Common myeloid progenitor, CD34-positive (primary cell): ENCODE measurements around the gene CAPN14.

ENCODE experiments used
- CTCF ChIA-PET: fragments of 350-600 bp; sonication (Branson Sonifier 250); formaldehyde crosslinking; loops from one replicate; lab custom pipeline; 2021; ENCODE audit warnings: antibody characterized with exemption; lab: Charles Lee
- POLR2A ChIA-PET: fragments of 350-600 bp; sonication (Branson Sonifier 250); formaldehyde crosslinking; loops from one replicate; lab custom pipeline; 2021; ENCODE audit warnings: antibody characterized with exemption; lab: Charles Lee
- DNase-seq, 3 donors: peaks; one replicate each; pipeline versions ENCODE4 v3.0.0 to v3.0.0-alpha.2; 2013
- H3K27ac ChIP-seq, 2 experiments: 1 replicate in 1 of 2; 2 replicates in 1 of 2; pipeline ENCODE4 v1.7.0; 2013; ENCODE audit warnings: inconsistent platforms in 2 of 2, low read length in 2 of 2, mild to moderate bottlenecking in 2 of 2, low read depth in 1 of 2, moderate library complexity in 1 of 2; ENCODE audit not compliant: severe bottlenecking in 2 of 2, insufficient read depth in 1 of 2, poor library complexity in 1 of 2
- H3K27me3 ChIP-seq, 5 experiments: replicated peaks in 2 of 5; 1 replicate in 3 of 5; 2 replicates in 2 of 5; pipeline versions ENCODE4 v1.6.1 to v1.7.0; 2013; ENCODE audit warnings: low read length in 4 of 5, mild to moderate bottlenecking in 2 of 5, moderate library complexity in 2 of 5, inconsistent platforms in 1 of 5; ENCODE audit not compliant: insufficient read depth in 5 of 5, control insufficient read depth in 4 of 5
- H3K36me3 ChIP-seq, 4 experiments: 1 replicate in 2 of 4; 2 replicates in 2 of 4; pipeline versions ENCODE4 v1.6.1 to v1.7.0; 2013; ENCODE audit warnings: low read length in 3 of 4, control low read depth in 1 of 4, mild to moderate bottlenecking in 1 of 4; ENCODE audit not compliant: control insufficient read depth in 4 of 4, insufficient read depth in 4 of 4
- H3K4me1 ChIP-seq, 4 experiments: 1 replicate in 3 of 4; 2 replicates in 1 of 4; pipeline versions ENCODE4 v1.6.1 to v1.7.1; 2013; ENCODE audit warnings: low read length in 3 of 4, mild to moderate bottlenecking in 3 of 4, control low read depth in 1 of 4, inconsistent platforms in 1 of 4, moderate library complexity in 1 of 4; ENCODE audit not compliant: control insufficient read depth in 4 of 4, insufficient read depth in 4 of 4; ENCODE audit errors: control extremely low read depth in 1 of 4
- H3K4me3 ChIP-seq, 7 experiments: 1 replicate in 4 of 7; 2 replicates in 3 of 7; pipeline versions ENCODE4 v1.5.1 to v1.7.0; 2013; ENCODE audit warnings: mild to moderate bottlenecking in 7 of 7, low read length in 6 of 7, moderate library complexity in 6 of 7, inconsistent platforms in 2 of 7, low read depth in 2 of 7, control low read depth in 1 of 7; ENCODE audit not compliant: insufficient read depth in 4 of 7, control insufficient read depth in 1 of 7; ENCODE audit errors: extremely low read depth in 1 of 7
- H3K9me3 ChIP-seq, 5 experiments: 1 replicate in 4 of 5; 2 replicates in 1 of 5; pipeline versions ENCODE4 v1.6.1 to v1.7.1; 2013; ENCODE audit warnings: low read length in 4 of 5, mild to moderate bottlenecking in 2 of 5, inconsistent platforms in 1 of 5, low read depth in 1 of 5, moderate library complexity in 1 of 5; ENCODE audit not compliant: control insufficient read depth in 4 of 5, insufficient read depth in 2 of 5; ENCODE audit errors: control extremely low read depth in 1 of 5
- WGBS: methylation state at CpG from one replicate; pipeline ENCODE4 v1.1.5; 2013; ENCODE audit not compliant: insufficient coverage; 5-methylcytosine and 5-hydroxymethylcytosine counted together

CAPN14 gene

DNA sequence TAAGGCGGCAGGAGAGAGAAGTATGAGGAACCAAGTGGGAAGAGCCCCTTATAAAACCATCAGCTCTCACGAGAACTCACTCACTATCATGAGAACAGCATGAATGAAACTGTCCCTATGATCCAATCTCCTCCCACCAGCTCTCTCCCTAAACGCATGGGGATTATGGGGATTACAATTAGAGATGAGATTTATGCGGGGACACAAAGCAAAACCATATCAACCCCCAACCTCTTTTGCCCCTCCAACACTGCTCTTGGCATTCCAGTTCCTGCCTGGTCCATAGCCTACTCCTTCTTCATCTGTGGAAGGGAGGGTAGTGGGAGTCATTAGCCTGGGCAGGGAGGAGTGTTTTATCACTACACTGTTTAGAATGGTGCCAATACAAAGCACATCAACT lies 15.3 kb upstream of the CAPN14 start:
- ChIA-PET POLR2A (no interaction called here), CTCF (interaction anchor here (1.0 to 1.5 kb wide), 4 partner anchors 12 to 101 kb away, joined by 3 to 7 read pairs (median 4); no protein-coding TSS in a partner anchor)
- no peak for DNase-seq
- H3K36me3 ChIP-seq, result no peaks in the 10 kb centered on the region
- 80% methylated on average over 1 of the region's 4 CpGs for WGBS
- no peak overlapping the region for H3K4me3 ChIP-seq
- H3K9me3 ChIP-seq, result no peaks in the 10 kb centered on the region
- H3K4me1 ChIP-seq, result peaks cover 0 to 29% (median 23%) of the 10 kb centered on the region in 4 experiments
- H3K27ac ChIP-seq, result no peak overlapping the region
- no peaks in the 10 kb centered on the region for H3K27me3 ChIP-seq

DNA sequence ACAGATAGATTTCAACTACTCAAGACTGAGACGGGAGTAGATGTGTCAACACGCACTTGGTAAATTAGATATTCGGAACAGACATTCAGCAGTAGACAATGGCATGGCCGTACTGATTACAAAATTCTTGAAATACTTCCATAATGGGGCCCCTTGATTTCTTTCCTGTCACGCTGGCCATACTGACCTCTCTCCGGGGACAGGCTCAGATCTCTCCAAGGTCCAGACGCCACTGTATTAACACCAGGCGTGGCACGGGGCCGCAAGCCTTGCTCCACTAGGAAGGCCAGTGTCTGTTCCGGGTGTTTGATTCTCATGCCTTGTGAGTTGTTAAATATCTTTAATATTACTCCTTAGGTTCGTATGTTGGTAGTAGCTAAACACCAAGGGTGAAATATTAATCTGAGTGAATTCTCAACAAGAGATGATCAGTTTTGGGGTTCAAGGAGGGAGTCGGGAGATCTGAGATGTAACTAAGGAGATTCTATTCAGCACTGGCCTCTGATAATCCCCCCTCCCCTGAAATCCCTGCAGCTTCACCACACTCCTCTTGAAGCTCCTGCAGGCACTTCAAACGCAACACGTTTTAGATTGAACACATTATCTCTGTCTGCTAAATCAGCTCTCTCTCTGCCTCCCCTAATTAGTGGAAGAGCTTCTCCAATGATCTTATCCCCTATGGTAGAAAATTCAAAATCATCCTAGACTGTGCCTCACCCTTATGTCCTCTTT lies 14.4 kb upstream of the CAPN14 start:
- no peaks in the 10 kb centered on the region for H3K27me3 ChIP-seq
- 91% methylated on average over 12 of the region's 15 CpGs for WGBS
- CTCF ChIA-PET, result interaction anchor here (1.0 to 1.5 kb wide), 3 partner anchors 62 to 102 kb away, joined by 3 to 7 read pairs (median 3); no protein-coding TSS in a partner anchor

DNA sequence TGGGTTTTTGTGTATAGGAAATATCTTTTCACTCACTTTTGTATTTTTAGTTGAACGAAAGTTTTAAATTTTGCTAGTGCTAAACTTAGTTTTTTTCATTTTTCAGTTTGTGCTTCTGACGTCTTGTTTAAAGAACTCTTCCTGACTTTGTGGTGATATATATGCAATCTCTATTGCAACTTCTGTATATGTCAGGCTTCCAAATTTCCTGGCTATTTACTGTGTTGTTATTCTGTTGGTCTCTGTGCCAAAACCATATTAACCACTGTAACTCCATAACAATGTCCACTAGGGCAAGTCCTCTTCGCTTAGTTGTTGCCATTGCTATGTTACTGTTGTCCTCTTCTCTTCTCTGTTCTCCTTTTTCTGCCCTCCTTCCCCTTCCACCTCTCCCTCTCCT lies 13.4 kb upstream of the CAPN14 start:
- Histone ChIP-seq H3K27me3 (no peaks in the 10 kb centered on the region), H3K9me3 (no peaks in the 10 kb centered on the region), H3K4me3 (no peak overlapping the region), H3K4me1 (peaks cover 0 to 35% (median 26%) of the 10 kb centered on the region in 4 experiments), H3K36me3 (no peaks in the 10 kb centered on the region), H3K27ac (no peak overlapping the region)
- 100% methylated on average over 1 of the region's 3 CpGs for WGBS
- ChIA-PET CTCF (interaction anchor here (1.0 to 1.5 kb wide), 2 partner anchors 35 to 63 kb away, joined by 3 to 4 read pairs; no protein-coding TSS in a partner anchor), POLR2A (no interaction called here)
- no peak for DNase-seq

More for the DNA sequence above, 14.4 kb upstream of the CAPN14 start:
- Histone ChIP-seq H3K36me3 (no peaks in the 10 kb centered on the region), H3K4me1 (peaks cover 0 to 29% (median 23%) of the 10 kb centered on the region in 4 experiments), H3K4me3 (no peak overlapping the region), H3K27ac (no peak overlapping the region), H3K9me3 (no peaks in the 10 kb centered on the region)
- POLR2A ChIA-PET, result no interaction called here
- DNase-seq, result no peak

- Histone ChIP-seq H3K9me3 (no peaks in the 10 kb centered on the region), H3K27ac (no peak overlapping the region), H3K4me3 (no peak overlapping the region), H3K27me3 (no peaks in the 10 kb centered on the region), H3K36me3 (no peaks in the 10 kb centered on the region), H3K4me1 (peaks cover 4 to 26% (median 15%) of the 10 kb centered on the region in 4 experiments)
- 100% methylated on average over 2 of the region's 3 CpGs for WGBS
- POLR2A ChIA-PET, result no interaction called here
- DNase-seq, result no peak
- CTCF ChIA-PET, result interaction anchor here (0.6 to 2.0 kb wide), 3 partner anchors 9 to 90 kb away, joined by 3 to 5 read pairs (median 5); no protein-coding TSS in a partner anchor
Observed at GRCh38 chr2:31228717-31229116, 11.4 kb upstream of the CAPN14 start.

DNA sequence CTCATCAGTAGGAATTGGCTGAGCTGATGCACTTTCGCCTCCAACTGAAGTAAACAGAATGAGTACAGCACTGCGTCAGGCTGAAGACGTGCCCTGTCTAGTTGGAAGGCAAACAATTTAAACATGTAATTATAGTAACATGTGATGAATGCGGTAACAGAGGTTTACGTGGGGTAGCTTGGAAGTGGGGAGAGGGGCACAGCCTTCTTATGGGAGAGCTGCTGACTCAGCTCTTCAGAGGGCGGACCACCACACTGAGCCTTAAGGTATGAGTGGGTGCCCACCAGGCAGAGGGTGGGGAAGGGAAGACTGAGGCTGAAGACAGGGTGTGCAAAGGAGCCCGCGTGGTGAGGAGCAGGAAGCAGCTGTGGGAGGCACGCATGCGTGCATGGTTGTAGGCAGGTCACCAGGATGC lies 10.4 kb upstream of the CAPN14 start:
- H3K4me1 ChIP-seq, result peaks cover 5 to 27% (median 18%) of the 10 kb centered on the region in 4 experiments
- no peak for DNase-seq
- 88% methylated on average over 9 of the region's 10 CpGs for WGBS
- no peaks in the 10 kb centered on the region for H3K9me3 ChIP-seq
- ChIA-PET CTCF (interaction anchor here (1.0 to 2.0 kb wide), 4 partner anchors 8 to 105 kb away, joined by 3 to 5 read pairs (median 4); no protein-coding TSS in a partner anchor), POLR2A (interaction anchor here (0.6 kb wide), 1 partner anchor 21 kb away, joined by 3 read pairs; no protein-coding TSS in a partner anchor)
- no peaks in the 10 kb centered on the region for H3K36me3 ChIP-seq
- no peak overlapping the region for H3K4me3 ChIP-seq
- no peaks in the 10 kb centered on the region for H3K27me3 ChIP-seq
- no peak overlapping the region for H3K27ac ChIP-seq

- H3K4me3 ChIP-seq, result no peak overlapping the region
- H3K27me3 ChIP-seq, result no peaks in the 10 kb centered on the region
- no peaks in the 10 kb centered on the region for H3K36me3 ChIP-seq
- DNase-seq, result no peak
- WGBS, result 95% methylated on average over 4 of the region's 6 CpGs
- H3K27ac ChIP-seq, result no peak overlapping the region
- H3K4me1 ChIP-seq, result peaks cover 6 to 33% (median 23%) of the 10 kb centered on the region in 4 experiments
- ChIA-PET POLR2A (no interaction called here), CTCF (interaction anchor here (0.8 kb wide), 1 partner anchor 8 kb away, joined by 3 read pairs; no protein-coding TSS in a partner anchor)
- no peaks in the 10 kb centered on the region for H3K9me3 ChIP-seq
Observed at GRCh38 chr2:31227110-31227509, 9.8 kb upstream of the CAPN14 start.

- Histone ChIP-seq H3K36me3 (no peaks in the 10 kb centered on the region), H3K9me3 (no peaks in the 10 kb centered on the region), H3K27me3 (no peaks in the 10 kb centered on the region), H3K27ac (no peak overlapping the region), H3K4me1 (peaks cover 14 to 41% (median 31%) of the 10 kb centered on the region in 4 experiments), H3K4me3 (no peak overlapping the region)
- CTCF ChIA-PET, result interaction anchor here (0.8 kb wide), 1 partner anchor 9 kb away, joined by 3 read pairs; no protein-coding TSS in a partner anchor
- WGBS, result 56% methylated on average over 2 of the region's 2 CpGs
- DNase-seq, result peak in 2 of 3 donors; percentile 64 to 65
- POLR2A ChIA-PET, result no interaction called here
Observed at GRCh38 chr2:31226266-31226665, 9.0 kb upstream of the CAPN14 start.
